B cell (primary cell): ENCODE results near the gene MTUS2. TPM values are rescaled to one million over a fixed set of nuclear protein-coding genes. Genes with fewer than 3 reads are reported as not detected.

Experiments
- ATAC-seq: fragments of 200-7000 bp; cut with Tn5 transposase; one replicate; pipeline ENCODE4 v1.10.0; 2021; ENCODE audit warnings: low read depth, mild to moderate bottlenecking, moderate number of reproducible peaks, moderate library complexity
- CTCF ChIA-PET: fragments of 350-600 bp; sonication (Branson Sonifier 250); formaldehyde crosslinking; loops from one replicate; lab custom pipeline; 2021; ENCODE audit warnings: antibody characterized with exemption, inconsistent platforms; lab: Charles Lee
- POLR2A ChIA-PET: fragments of 350-600 bp; sonication (Branson Sonifier 250); formaldehyde crosslinking; loops from one replicate; lab custom pipeline; 2021; ENCODE audit warnings: antibody characterized with exemption; lab: Charles Lee
- DNase-seq: peaks from one replicate; pipeline ENCODE4 v3.0.0; 2013
- H2AFZ ChIP-seq: 2 replicates; pipeline ENCODE4 v1.6.1; 2012; ENCODE audit warnings: mild to moderate bottlenecking, low read depth, low read length; ENCODE audit not compliant: insufficient read depth, poor library complexity, severe bottlenecking
- H3K27ac ChIP-seq, 2 donors: 1 replicate in 1 of 2; 2 replicates in 1 of 2; pipeline ENCODE4 v1.5.1; 2012 to 2013; ENCODE audit warnings: low read length in 2 of 2, mild to moderate bottlenecking in 2 of 2, moderate library complexity in 1 of 2
- H3K27me3 ChIP-seq, 4 experiments: fragments of 200-600 bp in 1 of 4; sonication (generic) in 1 of 4; replicated peaks in 1 of 4; 1 replicate in 2 of 4; 2 replicates in 2 of 4; pipeline versions ENCODE4 v1.6.1 to v1.7.0; 2013 to 2016; ENCODE audit warnings: low read length in 3 of 4, mild to moderate bottlenecking in 2 of 4, mixed read lengths in 1 of 4, moderate library complexity in 1 of 4; ENCODE audit not compliant: insufficient read depth in 4 of 4, control insufficient read depth in 3 of 4; ENCODE audit errors: control extremely low read depth in 1 of 4
- H3K36me3 ChIP-seq, 2 experiments: replicated peaks in 1 of 2; 1 replicate in 1 of 2; 2 replicates in 1 of 2; pipeline versions ENCODE4 v1.6.1 to v1.7.1; 2013; ENCODE audit warnings: low read length in 1 of 2; ENCODE audit not compliant: insufficient read depth in 2 of 2, control insufficient read depth in 1 of 2; ENCODE audit errors: control extremely low read depth in 1 of 2, extremely low read depth in 1 of 2
- H3K4me1 ChIP-seq, 2 donors: fragments of 200-600 bp in 1 of 2; sonication (generic) in 1 of 2; 1 replicate in 1 of 2; 2 replicates in 1 of 2; pipeline versions ENCODE4 v1.5.1 to v1.6.1; 2013 to 2017; ENCODE audit warnings: low read length in 2 of 2; ENCODE audit not compliant: control insufficient read depth in 2 of 2, insufficient read depth in 2 of 2
- H3K4me2 ChIP-seq: replicated peaks from 2 replicates; pipeline ENCODE3; 2012; ENCODE audit warnings: mild to moderate bottlenecking, low read depth, low read length; ENCODE audit not compliant: poor library complexity, severe bottlenecking
- H3K4me3 ChIP-seq, 5 experiments: fragments of 200-600 bp in 1 of 5; sonication (generic) in 1 of 5; 1 replicate in 3 of 5; 2 replicates in 2 of 5; pipeline versions ENCODE4 v1.5.1 to v1.7.0; 2011 to 2016; ENCODE audit warnings: low read length in 4 of 5, mild to moderate bottlenecking in 4 of 5, low read depth in 2 of 5, control low read depth in 1 of 5, moderate library complexity in 1 of 5; ENCODE audit not compliant: insufficient read depth in 1 of 5; ENCODE audit errors: control extremely low read depth in 1 of 5, extremely low read depth in 1 of 5
- H3K79me2 ChIP-seq: fragments of 200-600 bp; sonication (generic); one replicate; pipeline ENCODE4 v1.6.0; 2016; ENCODE audit warnings: low read length; ENCODE audit not compliant: control insufficient read depth, insufficient read depth
- H3K9ac ChIP-seq: fragments of 200-600 bp; sonication (generic); 2 replicates; pipeline ENCODE4 v1.6.1; 2017; ENCODE audit warnings: mild to moderate bottlenecking, low read length, moderate library complexity
- H3K9me3 ChIP-seq, 3 donors: one replicate each; pipeline versions ENCODE4 v1.6.1 to v1.7.1; 2013; ENCODE audit warnings: low read length in 2 of 3; ENCODE audit not compliant: control insufficient read depth in 2 of 3, insufficient read depth in 1 of 3; ENCODE audit errors: control extremely low read depth in 1 of 3
- H4K20me1 ChIP-seq: 2 replicates; pipeline ENCODE4 v1.6.0; 2012; ENCODE audit warnings: mild to moderate bottlenecking, low read length; ENCODE audit not compliant: insufficient read depth, control insufficient read depth, poor library complexity, severe bottlenecking
- H3K27ac Mint-ChIP-seq: one replicate; pipeline ENCODE4 v1.8.0; 2021; ENCODE audit warnings: mixed read lengths
- H3K27me3 Mint-ChIP-seq: one replicate; pipeline ENCODE4 v1.8.0; 2021; ENCODE audit warnings: mixed read lengths
- H3K4me1 Mint-ChIP-seq: one replicate; pipeline ENCODE4 v1.8.0; 2021; ENCODE audit warnings: mixed read lengths
- H3K4me3 Mint-ChIP-seq: one replicate; pipeline ENCODE4 v1.8.0; 2021; ENCODE audit warnings: mixed read lengths
- H3K9me3 Mint-ChIP-seq: one replicate; pipeline ENCODE4 v1.8.0; 2022; ENCODE audit warnings: mixed read lengths; ENCODE audit not compliant: insufficient read depth
- EZH2 ChIP-seq: IDR thresholded peaks from 2 replicates; pipeline ENCODE4 v1.6.1; 2012; ENCODE audit warnings: borderline replicate concordance, low read depth, mild to moderate bottlenecking, moderate library complexity, low read length; ENCODE audit not compliant: insufficient read depth, poor library complexity, severe bottlenecking
- WGBS: methylation state at CpG from one replicate; pipeline ENCODE4 v1.1.5; 2013; ENCODE audit warnings: missing lambda C conversion rate; ENCODE audit not compliant: insufficient coverage; 5-methylcytosine and 5-hydroxymethylcytosine counted together
- intact Hi-C: fragments of 100-400 bp; cut with micrococcal nuclease; formaldehyde crosslinking; loops from one replicate; pipeline ENCODE4 v1.10.0; 2022
- polyA plus RNA-seq: library from polyadenylated mRNA; depleted of rRNA; stranded (reverse); fragments of >200 nt; gene quantifications from 2 replicates; pipeline ENCODE4 v1.2.3, GENCODE V29; 2012
- total RNA-seq, 2 donors: library from RNA; stranded (reverse); fragments of 120-200 nt in 1 of 2; gene quantifications; 1 replicate in 1 of 2; 2 replicates in 1 of 2; pipeline versions ENCODE4 v1.2.3 to v1.2.4, GENCODE V29; 2013 to 2022
- TF ChIP-seq, protein P1 (sequence below): fragments of 200-600 bp; IDR thresholded peaks from one replicate; pipeline ENCODE4 v1.8.0; 2022; ENCODE audit warnings: antibody characterized with exemption, mild to moderate bottlenecking

Gene MTUS2
- total and polyA plus RNA-seq, 2 donors (not counting 1 experiment from before 2014, with no cell fraction given) = 0.12 TPM; not detected in 1

GRCh38 chr13:29511980-29512379 lies 691.8 kb downstream of the MTUS2 start:
- no peaks in the 10 kb centered on the region for H3K27me3 Mint-ChIP-seq
- Histone ChIP-seq H3K4me3 (no peak overlapping the region), H4K20me1 (no peaks in the 10 kb centered on the region), H3K4me2 (no peak overlapping the region), H3K79me2 (no peaks in the 10 kb centered on the region), H3K9me3 (no peaks in the 10 kb centered on the region), H3K36me3 (peaks cover 0 to 27% of the 10 kb centered on the region in 2 experiments), H3K27ac (no peak overlapping the region), H2AFZ (no peak overlapping the region), H3K9ac (no peak overlapping the region), H3K27me3 (no peaks in the 10 kb centered on the region), H3K4me1 (no peaks in the 10 kb centered on the region)
- TF ChIP-seq, protein P1, sequence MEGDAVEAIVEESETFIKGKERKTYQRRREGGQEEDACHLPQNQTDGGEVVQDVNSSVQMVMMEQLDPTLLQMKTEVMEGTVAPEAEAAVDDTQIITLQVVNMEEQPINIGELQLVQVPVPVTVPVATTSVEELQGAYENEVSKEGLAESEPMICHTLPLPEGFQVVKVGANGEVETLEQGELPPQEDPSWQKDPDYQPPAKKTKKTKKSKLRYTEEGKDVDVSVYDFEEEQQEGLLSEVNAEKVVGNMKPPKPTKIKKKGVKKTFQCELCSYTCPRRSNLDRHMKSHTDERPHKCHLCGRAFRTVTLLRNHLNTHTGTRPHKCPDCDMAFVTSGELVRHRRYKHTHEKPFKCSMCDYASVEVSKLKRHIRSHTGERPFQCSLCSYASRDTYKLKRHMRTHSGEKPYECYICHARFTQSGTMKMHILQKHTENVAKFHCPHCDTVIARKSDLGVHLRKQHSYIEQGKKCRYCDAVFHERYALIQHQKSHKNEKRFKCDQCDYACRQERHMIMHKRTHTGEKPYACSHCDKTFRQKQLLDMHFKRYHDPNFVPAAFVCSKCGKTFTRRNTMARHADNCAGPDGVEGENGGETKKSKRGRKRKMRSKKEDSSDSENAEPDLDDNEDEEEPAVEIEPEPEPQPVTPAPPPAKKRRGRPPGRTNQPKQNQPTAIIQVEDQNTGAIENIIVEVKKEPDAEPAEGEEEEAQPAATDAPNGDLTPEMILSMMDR = no peak
- no peak for TF ChIP-seq EZH2
- no peaks in the 10 kb centered on the region for H3K9me3 Mint-ChIP-seq
- H3K4me1 Mint-ChIP-seq = peaks cover 6% of the 10 kb centered on the region
- WGBS = 97% methylated on average over 6 of the region's 8 CpGs
- H3K27ac Mint-ChIP-seq = no peak overlapping the region
- CTCF ChIA-PET = no interaction called here
- POLR2A ChIA-PET = no interaction called here
- H3K4me3 Mint-ChIP-seq = no peak overlapping the region
- DNase-seq (no peak), ATAC-seq (no peak)
- intact Hi-C loops = no loop called here

DNA sequence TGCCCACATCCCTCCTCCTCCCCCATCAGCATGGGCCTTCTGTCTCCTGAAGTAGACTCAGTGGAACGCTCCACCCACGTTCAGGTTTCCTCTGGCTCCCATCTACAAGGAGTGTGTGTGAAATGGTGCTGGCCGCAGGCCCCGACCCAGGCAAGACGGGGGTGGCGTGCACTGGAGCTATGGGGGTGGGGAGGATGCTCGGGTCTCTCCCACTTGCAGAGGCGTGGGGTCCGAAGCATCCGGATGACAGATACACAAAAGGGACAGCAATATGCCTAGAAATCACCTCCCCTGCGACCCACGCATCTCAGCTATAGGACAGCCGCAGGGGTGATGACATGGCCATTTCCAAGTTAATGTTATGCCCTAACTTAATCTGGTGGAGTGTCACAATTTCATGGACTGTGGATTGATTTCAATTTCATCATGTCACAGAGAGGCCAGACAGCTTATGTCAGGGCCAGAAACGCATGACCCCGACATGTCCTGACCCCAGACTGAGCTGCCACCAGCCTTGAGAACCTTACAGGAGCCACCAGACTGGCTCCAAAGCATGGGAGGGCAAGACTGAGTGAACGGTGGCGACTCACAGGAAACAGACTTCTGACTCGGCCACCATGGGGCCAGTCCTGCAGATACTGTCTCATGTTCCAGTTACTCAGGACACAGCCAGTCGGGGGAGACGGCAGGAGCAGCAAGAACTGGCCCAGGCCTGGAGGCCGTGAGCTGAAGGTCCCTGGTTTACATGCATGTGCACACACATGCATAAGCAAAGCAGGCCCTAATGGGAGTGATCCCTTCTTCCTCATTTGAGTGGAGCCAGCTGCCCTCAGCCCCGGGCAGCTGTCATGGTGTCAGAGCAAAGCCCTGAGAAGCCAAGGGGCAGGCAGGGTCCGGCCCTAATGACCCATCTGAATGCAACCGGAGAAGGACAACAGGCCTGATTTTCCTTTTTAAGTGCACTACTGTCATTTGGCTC lies 693.2 kb downstream of the MTUS2 start:
- no peak overlapping the region for H3K27ac Mint-ChIP-seq
- Histone ChIP-seq H3K4me3 (no peak overlapping the region), H3K4me1 (no peaks in the 10 kb centered on the region), H3K27ac (no peak overlapping the region), H3K36me3 (peaks cover 0 to 40% of the 10 kb centered on the region in 2 experiments), H3K9me3 (no peaks in the 10 kb centered on the region), H3K79me2 (no peaks in the 10 kb centered on the region), H3K27me3 (no peaks in the 10 kb centered on the region), H2AFZ (no peak overlapping the region), H4K20me1 (no peaks in the 10 kb centered on the region), H3K9ac (no peak overlapping the region), H3K4me2 (no peak overlapping the region)
- ATAC-seq = no peak
- CTCF ChIA-PET = no interaction called here
- intact Hi-C loops = no loop called here
- H3K4me3 Mint-ChIP-seq = no peak overlapping the region
- WGBS = 94% methylated on average over 14 of the region's 24 CpGs
- H3K27me3 Mint-ChIP-seq = no peaks in the 10 kb centered on the region
- no peaks in the 10 kb centered on the region for H3K9me3 Mint-ChIP-seq
- POLR2A ChIA-PET = no interaction called here
- TF ChIP-seq, protein P1 = no peak
- no peak for TF ChIP-seq EZH2
- H3K4me1 Mint-ChIP-seq = no peaks in the 10 kb centered on the region
- DNase-seq = no peak
